ENCODE data around the gene EYS.

The EYS gene

DNA sequence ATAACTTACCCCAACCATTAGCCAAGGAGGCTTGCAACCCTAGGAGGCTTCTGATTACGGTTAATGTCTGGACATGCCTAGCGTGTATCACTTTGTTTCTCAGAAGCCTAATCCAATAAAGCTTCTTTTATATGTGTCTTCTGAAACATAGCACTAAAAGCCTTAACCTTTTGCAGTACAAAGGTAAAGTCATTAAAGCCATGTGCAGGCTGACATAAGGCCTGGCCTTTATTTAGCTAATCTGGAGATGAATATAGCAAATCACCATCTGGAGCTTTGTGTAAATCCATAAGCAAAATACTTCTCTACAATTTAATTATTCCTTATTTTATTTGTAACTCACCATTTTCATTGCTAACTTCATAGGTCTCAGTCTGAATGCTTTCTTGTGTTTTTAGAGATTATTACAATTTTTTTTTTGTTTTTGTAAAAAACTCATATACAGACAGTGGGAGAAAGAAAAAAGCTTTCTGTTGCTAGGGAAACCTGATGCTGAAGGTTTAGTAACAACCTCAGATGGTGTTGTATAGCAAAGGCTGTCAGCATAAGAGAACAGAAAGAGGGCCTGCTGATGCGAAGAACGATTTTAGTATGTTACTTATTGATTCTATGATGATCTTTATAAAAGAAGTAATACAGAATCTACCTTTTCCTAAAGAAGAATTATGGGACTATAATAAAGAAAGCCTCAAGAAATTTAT, at the start of gene EYS:
EYS (minus strand) TSS at position 101 of the 701 bp plus-strand sequence. CDS start 211,816 bp downstream, outside the sequence.
- no peak for DNase-seq

DNA sequence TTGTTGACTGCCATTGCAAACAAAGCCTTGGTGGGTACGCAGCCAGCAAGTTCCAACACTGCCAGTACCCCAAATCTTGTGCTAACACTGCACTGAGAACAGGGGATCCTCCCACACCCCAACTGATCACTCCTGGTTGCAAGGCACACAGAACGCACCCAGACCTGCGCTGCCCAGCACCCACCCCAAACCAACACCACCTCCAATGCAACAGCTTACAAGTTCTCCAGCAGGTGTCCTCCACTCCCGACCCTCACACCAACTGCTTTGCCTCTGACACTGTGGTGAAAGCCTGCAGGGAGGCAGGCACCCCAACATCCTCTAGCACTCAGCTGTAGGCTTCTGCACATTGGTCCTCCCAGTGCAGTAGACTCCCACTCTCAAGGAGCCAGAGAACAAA, 39.3 kb upstream of the EYS start:
- DNase-seq = no peak

- no peak for DNase-seq
These were observed 38.6 kb upstream of the EYS start for GRCh38 chr6:65745614-65746013.

- no peak for DNase-seq
These were observed 22.0 kb upstream of the EYS start for GRCh38 chr6:65728879-65729479.

GRCh38 chr6:65719101-65719500, 12.1 kb upstream of the EYS start:
- DNase-seq = no peak

- no peak for DNase-seq
These were observed 4.5 kb upstream of the EYS start for GRCh38 chr6:65711531-65711930.

- no peak for DNase-seq
These were observed 2.2 kb upstream of the EYS start for GRCh38 chr6:65709099-65709830.

DNA sequence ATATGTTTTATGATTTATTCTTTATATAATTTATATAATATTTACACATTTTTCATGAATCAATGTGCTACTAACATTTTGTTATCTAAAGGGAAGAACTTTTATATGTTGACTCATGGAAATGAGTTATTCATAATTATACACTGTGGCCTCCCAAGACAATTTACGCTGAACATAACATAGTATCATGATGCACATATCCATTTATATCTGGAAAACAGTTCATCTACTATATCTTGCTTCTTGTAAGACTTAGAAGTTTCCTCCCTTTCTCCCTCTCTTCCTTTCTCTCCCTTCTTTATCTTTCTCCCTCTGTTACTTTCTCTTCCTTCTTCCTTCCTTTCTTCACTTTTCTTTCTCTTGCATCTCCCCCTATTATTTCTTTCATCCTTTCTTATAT, 1.1 kb upstream of the EYS start:
- no peak for DNase-seq

DNA sequence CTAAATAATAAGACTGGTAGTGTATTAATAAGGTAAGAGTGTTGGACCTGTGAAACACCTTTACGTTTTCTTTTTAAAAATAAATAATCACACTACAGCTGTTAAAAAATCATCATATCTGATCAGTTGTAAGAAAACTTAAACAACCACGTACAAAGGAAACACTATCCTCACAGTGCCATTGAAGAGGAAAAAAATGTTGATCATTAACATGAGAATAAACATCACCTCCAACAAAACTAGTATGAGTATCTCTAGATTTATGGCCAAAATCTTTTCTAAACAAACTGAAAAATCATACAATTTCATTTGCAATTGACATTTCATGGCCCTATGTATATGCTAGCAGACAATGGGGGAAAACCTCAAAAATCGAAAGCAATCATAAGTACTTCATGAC, 590 bp downstream of the EYS start:
- no peak for DNase-seq

DNA sequence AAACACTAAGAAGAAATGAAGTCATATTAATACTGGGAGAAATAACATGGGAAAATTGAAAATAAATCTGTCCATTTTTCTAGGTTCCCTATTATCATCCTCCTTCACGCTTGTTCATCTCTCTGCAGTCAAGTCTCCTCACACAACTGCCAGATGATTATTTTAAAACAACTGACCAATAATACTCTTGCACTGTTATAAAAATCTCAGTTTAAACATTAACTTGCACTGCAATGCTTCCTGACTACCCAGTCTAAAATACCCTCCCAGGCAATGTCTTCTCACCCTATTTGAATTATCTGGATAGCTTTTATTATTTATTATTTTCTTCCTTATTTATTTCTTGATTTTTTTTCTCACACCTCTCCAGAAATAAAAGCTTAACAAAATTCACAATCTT, 5.7 kb downstream of the EYS start:
- DNase-seq = no peak

DNA sequence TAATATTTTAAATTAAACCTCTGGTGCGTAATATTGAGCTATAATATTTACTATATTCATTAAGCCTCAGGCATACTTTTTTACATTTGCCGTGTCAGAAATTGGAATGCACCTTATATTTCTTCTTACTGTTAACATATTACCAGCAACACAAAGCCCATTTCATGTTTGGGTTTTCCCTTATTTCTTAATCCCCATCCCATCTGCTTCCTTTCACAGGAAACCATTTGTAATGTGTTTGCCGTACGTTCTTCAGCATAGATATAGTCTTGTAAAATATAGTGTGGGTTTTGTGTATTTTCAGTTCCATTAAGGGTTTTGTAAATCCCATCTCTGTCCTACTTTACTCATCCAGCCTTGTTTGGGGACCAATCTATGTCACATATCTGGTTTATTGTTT, 6.5 kb downstream of the EYS start:
- no peak for DNase-seq

GRCh38 chr6:65692109-65692508, 14.9 kb downstream of the EYS start:
- DNase-seq = no peak

- peak in 3 of 6 experiments; percentile 17 to 45 (median 19) for DNase-seq
These were observed 26.8 kb downstream of the EYS start for GRCh38 chr6:65680232-65680631.

- DNase-seq = no peak
These were observed 35.1 kb downstream of the EYS start for GRCh38 chr6:65671922-65672321.

- no peak for DNase-seq
These were observed 38.9 kb downstream of the EYS start for GRCh38 chr6:65667916-65668656.

- DNase-seq = no peak
These were observed 56.9 kb downstream of the EYS start for GRCh38 chr6:65650086-65650485.

DNA sequence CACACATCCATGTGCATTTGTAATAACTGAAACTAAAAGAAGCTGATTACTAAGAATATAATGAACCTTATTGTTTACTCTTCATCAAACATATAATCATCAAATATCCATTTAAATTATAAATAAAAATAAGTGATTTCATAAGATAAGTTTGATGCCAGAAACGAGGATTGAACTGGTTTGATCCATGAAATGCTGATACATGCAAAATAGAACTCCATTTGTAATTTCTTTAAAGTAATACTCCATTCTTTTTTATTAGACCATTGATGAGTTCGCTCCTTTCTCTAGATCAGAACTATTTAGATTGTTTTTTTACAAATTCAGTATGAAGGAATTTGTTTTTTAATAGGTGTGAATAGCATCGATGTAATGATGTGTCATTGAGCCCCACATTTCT, 57.6 kb downstream of the EYS start:
- DNase-seq = no peak

GRCh38 chr6:65646544-65646943, 60.5 kb downstream of the EYS start:
- no peak for DNase-seq

DNA sequence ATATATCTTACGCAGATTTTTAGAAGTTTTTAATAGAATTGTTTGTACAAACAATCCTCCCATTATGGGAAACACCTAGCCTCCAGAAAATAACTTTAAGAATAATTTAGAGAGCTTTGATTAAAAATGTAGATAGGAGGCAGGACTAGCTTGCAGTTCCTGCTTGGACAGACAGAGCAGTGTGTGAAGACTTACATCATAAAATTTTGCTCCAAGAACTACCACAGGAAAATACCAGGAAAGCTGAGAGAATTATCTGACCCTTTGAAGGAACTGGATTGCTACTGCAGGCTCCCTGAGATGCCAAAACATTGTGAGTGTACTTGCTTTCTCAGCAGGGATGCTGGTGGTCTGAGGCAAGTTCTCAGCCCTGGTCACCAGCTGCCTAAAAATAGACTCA, 64.2 kb downstream of the EYS start:
- no peak for DNase-seq

DNA sequence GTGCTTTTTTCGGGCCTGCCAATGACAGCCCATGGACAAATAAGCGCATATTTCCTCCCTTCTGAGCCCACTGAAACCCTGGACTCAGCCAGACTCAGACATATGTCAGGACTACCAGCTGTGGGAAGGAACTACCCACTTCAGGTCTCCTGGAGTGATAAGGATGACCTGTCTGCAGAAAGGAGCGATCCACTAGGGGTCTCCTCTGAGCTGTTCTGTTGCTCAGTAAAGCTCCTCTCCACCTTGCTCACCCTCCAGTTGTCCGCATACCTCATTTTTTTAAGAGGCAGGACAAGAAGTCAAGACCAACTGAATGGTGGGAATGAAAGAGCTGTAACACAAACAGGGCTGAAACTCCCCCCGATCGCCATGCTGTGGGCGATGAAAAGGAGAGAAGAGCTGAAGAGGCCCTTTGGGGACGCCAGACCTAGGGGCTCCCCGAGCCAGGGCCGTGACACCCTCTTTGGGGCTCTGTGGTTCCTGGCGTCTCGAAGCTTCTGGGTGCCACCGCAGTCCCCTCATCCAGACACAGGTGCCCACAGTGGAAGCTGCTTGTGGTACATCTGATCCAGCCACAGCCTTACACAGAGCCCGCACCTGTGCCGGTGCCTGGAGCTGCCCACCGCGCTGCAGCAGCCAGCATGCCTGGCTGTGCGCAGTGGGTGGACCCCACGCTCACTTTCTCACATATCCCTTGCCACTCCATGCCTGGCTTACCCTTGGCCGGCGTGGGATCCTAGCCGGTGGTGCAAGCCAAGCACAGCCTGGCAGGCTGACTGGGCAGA, 68.8 kb downstream of the EYS start:
- no peak for DNase-seq

DNA sequence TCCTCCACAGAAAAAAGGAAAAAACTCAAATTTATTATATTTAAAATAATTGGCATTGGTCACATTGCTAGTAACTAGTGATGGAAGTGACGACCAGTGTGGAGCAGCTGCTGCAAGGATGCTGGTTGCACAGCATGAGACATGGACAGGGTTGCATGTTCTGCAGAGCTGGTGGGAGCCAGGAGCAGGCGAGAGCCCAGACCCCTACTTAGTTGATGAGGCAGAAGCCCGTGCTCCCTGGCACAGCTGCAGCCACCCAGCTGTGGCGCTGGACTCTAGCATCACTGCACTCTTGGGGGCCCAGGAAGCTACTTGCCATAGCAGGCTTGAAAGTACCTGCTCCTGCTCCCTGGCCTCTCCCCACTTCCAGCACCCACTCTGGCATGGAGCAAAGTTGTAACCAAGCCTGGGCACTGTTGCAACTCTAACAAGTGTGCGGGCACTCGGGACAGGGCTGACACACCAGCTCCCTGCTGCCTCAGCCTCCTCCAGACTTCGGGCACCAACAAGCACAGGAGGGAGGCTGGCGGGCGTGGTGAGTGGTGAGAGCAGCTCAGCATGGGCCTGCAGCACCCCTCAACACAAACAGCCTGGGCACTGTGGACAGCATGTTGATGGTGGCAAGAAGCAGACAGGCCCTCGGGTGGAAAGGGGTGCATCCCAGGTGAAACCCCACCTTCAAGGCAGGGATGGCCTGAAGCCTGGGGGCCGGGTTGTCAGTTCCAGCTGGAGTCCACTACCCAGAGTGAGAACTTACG, 69.6 kb downstream of the EYS start:
- DNase-seq = no peak

DNA sequence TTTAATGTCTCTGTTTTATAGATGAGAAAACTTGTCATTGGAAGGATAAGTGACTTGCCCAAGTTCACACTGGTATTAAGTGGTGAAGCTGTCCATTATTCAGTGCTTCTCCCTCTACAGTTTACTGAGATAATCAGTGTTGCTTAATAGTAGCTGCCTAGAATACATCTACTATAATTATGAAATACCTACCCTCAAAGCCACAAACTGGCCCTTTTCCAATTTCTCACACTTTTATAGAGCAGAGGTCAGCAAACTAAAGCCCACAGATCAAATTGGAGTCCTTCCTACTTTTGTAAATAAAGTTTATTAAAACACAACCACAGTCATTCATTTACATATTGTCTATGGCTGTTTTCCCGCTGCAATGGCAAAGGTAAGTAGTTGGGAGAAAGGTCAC, 73.5 kb downstream of the EYS start:
- no peak for DNase-seq

Measured in stimulated activated naive CD4-positive, alpha-beta T cell (primary cell).